Measurements from ENCODE around the gene TRPM4.
"Not testable (repeated sequence)": the region's sequence is repeated elsewhere in the genome, so short reads cannot be mapped to it uniquely, and the experiment has no call there.

TRPM4 gene

DNA sequence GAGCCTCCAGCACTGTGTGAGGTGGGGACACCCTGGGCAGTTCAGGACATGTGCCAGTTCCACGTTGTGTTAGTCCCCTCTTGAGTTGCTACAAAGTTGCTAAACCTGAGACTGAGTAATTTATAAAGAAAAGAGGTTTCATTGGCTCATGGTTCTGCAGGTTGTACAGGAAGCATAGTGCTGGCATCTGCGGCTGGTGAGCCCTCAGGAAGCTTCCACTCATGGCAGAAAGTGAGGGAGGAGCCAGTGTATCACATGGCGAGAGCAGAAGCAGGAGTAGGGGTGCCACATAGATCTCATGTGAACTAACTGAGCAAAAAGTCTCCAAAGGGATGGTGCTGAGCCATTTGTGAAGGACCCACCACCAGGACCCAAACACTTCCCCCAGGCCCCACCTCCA, 33.2 kb downstream of the TRPM4 start:
- DNase-seq (ENCODE audit: low read depth) = no peak

- no peak for DNase-seq (ENCODE audit: low read depth)
These were observed 36.3 kb downstream of the TRPM4 start for GRCh38 chr19:49193822-49194394.

DNA sequence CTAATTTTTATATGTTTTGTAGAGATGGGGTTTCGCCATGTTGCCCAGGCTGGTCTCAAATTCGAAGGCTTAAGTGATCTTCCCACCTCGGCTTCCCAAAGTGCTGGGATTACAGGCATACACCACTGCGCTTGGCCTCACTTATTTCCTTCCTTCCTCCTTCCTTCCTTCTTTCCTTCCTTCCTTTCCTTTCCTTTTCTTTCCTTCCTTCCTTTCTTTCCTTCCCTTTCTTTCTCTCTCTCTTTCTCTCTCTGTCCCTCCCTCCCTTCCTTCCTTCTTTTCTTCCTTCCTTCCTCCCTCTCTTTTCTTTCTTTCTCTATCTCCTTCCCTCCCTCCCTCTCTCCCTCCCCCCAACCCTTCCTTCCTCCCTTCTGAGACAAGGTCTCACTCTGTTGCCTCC, 36.8 kb downstream of the TRPM4 start:
- no peak for DNase-seq (ENCODE audit: low read depth)

GRCh38 chr19:49196527-49197240, 39.1 kb downstream of the TRPM4 start:
- no peak for DNase-seq (ENCODE audit: low read depth)

DNA sequence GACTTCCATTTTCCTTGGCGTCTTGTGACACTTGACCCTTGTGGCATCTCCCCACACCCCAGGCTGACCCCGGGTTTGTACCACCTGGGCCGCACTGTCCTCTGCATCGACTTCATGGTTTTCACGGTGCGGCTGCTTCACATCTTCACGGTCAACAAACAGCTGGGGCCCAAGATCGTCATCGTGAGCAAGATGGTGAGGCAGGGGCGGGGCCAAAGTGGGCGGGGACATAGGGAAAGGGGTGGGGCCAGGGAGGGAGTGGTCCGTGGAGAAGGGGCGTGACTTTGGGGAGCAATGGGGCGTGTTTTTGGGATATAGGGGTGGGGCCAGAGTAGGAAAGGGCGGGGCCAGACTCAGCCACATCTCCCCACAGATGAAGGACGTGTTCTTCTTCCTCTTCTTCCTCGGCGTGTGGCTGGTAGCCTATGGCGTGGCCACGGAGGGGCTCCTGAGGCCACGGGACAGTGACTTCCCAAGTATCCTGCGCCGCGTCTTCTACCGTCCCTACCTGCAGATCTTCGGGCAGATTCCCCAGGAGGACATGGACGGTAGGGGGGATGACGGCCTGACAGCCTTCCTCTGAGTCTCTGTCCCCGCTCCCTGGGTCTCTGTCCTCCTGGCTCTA, 42.8 kb downstream of the TRPM4 start:
- peak; percentile 47 for DNase-seq (ENCODE audit: low read depth)

- DNase-seq (ENCODE audit: low read depth) = no peak
These were observed 43.5 kb downstream of the TRPM4 start for GRCh38 chr19:49201042-49201441.

- DNase-seq (ENCODE audit: low read depth) = no peak
These were observed 47.5 kb downstream of the TRPM4 start for GRCh38 chr19:49205114-49205513.

- DNase-seq (ENCODE audit: low read depth) = not testable (repeated sequence)
These were observed 51.9 kb downstream of the TRPM4 start for GRCh38 chr19:49209502-49209901.

GRCh38 chr19:49210108-49210900, 52.7 kb downstream of the TRPM4 start:
- peak; percentile 37 for DNase-seq (ENCODE audit: low read depth)

DNA sequence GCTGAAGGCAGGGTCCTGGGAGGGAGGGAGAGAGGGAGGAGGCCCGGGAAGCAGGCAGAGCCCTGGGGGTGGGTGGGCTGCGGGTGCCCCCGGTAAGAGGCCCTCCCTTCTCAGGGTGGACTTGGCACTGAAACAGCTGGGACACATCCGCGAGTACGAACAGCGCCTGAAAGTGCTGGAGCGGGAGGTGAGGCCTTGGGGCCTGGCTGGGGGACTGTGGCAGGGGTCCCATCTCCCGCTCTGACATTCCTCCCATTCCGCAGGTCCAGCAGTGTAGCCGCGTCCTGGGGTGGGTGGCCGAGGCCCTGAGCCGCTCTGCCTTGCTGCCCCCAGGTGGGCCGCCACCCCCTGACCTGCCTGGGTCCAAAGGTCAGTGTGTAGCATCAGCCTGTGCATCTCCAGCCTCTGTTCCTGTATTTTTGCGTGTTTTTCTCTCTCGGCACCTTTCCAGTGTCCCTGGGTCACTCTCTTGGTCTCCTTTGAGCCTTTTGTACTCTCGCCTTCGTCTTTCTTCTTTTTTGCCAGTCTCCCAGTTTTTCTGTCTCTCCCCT, 53.4 kb downstream of the TRPM4 start:
- DNase-seq (ENCODE audit: low read depth) = no peak

DNA sequence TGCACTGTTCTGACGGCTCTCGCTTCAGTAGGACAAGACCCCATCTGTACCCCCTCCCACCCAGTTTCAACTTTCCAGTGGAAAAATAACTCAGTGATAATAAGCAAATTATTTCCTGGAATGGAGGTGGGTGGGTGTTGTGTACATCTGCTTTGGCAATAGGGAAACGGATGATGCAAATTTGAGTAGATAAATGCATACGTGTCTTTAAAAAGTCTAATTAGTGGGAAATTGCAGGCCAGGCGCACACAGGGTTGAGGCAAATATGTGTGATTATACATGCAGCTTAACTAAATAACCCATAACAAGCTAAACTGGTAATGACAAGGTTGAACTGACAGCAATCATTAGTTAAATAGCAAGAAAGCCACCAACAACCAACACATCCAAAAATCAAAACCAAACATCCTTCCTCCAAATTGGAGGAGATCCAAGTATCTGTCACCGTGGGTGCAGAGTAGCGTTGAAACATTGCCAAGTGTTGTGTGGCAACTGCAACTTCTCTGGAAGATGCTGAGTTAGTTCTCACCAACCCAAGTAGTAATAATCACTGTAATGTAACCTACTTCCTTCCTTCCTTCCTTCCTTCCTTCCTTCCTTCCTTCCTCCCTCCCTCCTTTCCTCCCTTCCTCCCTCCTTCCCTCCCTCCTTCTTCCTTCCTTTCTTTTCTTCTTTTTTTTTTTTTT, 54.6 kb downstream of the TRPM4 start:
- DNase-seq (ENCODE audit: low read depth) = no peak

DNA sequence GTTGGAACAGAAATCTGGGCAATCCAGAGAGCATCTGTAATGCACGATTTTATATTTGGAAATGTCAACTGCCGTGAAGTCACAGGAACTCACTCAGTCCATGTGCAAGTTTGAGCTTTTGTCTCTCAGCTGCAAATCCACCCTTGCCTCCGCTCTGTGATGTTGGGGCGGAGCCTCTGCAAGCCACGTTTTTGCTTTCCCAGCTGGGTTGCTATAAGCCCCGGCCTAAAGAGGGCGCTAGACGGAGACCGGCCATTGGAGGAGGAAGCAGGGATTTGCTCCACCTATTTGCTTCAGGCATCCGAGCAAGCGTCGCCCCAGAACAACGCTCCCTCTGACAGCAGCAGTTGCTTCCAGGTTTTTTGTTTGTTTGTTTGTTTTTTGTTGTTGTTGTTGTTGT, 56.2 kb downstream of the TRPM4 start:
- no peak for DNase-seq (ENCODE audit: low read depth)

DNA sequence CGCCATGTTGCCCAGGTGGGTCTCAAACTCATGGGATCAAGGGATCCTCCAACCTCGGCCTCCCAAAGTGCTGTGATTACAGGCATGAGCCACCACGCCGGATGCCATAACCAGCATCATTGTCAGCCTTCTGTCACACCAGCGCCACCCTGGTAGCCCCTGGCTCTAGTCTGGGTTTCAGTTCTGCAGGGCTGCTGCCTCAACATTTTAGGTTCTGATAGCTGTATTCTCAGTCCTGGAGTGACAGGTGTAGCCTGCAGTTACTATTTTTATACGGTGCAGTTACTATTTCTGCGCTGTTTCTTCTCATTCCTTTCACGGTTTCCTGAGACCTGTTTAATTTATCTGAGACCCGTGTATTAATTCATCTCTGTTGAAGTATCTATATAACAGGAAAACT, 57.1 kb downstream of the TRPM4 start:
- DNase-seq (ENCODE audit: low read depth) = no peak

- peak; percentile 91 for DNase-seq (ENCODE audit: low read depth)
These were observed 58.5 kb downstream of the TRPM4 start for GRCh38 chr19:49216071-49216470.

GRCh38 chr19:49217382-49217781, 59.8 kb downstream of the TRPM4 start:
- no peak for DNase-seq (ENCODE audit: low read depth)

- peak; percentile 16 for DNase-seq (ENCODE audit: low read depth)
These were observed 64.4 kb downstream of the TRPM4 start for GRCh38 chr19:49222011-49222410.

- DNase-seq (ENCODE audit: low read depth) = no peak
These were observed 64.9 kb downstream of the TRPM4 start for GRCh38 chr19:49222528-49222927.

DNA sequence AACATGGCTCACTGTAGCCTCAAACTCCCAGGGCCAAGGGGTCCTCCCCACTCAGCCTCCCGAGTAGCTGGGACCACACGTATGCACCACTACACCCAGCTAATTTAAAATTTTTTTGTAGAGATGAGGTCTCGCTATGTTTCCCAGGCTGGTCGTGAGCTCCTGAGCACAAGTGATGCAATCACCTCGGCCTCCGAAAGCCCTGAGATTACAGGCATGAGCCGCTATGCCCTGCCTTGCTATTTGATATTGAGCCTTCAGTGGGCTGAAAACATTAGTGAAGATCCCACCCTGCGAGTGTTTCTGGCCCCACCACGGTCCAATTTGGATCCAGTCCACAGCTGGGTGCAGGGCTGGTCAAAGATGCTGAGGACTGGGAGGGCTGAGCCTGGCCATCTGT, 65.9 kb downstream of the TRPM4 start:
- DNase-seq (ENCODE audit: low read depth) = no peak

DNA sequence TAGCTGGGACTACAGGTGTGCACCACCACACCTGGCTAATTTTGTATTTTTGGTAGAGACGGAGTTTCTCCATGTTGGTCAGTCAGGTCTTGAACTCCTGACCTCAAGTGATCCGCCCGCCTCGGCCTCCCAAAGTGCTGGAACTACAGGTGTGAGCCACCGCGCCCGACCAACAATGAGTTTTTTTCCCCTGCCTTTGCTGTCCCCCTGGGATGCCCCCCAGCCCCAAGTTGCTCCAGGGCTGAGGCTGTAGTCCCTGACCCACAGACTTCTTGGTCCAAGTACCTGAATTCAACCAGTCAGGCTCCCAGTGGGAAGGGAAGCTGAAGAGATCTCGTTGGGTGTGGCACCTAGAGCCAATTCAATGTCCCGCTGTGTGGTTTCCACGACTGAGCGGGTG, 66.8 kb downstream of the TRPM4 start:
- DNase-seq (ENCODE audit: low read depth) = not testable (repeated sequence)

DNA sequence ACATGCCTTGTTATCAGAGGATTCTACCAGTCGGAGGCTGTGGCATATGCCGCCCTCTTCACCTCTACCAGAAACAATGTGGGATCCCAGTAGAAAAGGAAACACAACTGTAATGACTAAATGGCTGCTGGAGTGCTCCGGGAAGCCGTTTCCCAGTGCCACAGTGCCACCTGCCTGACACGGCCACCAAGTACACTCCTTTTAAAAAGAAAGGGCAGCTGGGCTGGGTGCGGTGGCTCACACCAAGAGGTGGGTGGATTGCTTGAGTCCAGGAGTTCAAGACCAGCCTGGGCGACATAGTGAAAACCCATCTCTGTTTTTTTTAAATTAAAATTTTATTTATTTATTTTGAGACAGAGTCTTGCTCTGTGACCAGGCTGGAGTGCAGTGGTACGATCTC, 67.3 kb downstream of the TRPM4 start:
- DNase-seq (ENCODE audit: low read depth) = peak; percentile 79

DNA sequence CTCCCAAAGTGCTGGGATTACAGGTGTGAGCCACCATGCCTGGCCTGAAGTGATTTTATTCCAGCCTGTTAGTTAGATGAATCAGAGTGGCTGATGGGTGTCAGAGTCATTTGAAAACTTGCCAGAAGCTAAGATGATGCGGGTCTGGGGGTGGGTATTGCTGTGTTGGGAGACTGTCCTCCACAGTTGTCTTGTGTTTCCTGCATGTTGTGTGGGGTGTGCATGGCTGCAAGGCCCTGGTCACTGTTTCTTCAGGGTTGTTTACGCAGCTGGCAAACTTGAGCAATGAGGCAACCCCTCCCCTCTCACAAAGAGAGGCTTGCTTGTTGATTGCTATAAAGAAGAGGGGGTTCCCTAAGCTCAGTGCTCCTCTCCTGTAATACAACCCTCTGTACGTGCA, 71.8 kb downstream of the TRPM4 start:
- no peak for DNase-seq (ENCODE audit: low read depth)

GRCh38 chr19:49231389-49231788, 73.8 kb downstream of the TRPM4 start:
- DNase-seq (ENCODE audit: low read depth) = no peak
